Ecto neural progenitor cell (in vitro differentiated cells): ENCODE results near the gene FOXP4.
A peak's percentile ranks its signal among the peaks of the same experiment; 100 is the strongest.

Experiments
- DNase-seq: peaks from one replicate; pipeline ENCODE4 v3.0.0-alpha.2; 2018; ENCODE audit warnings: low spot score

Gene FOXP4

GRCh38 chr6:41626022-41626421 lies 79.8 kb downstream of the FOXP4 start:
- no peak for DNase-seq

- no peak for DNase-seq
These were observed 80.7 kb downstream of the FOXP4 start for GRCh38 chr6:41626917-41627316.

- DNase-seq = no peak
These were observed 82.9 kb downstream of the FOXP4 start for GRCh38 chr6:41629128-41629527.

- DNase-seq = no peak
These were observed 83.9 kb downstream of the FOXP4 start for GRCh38 chr6:41630069-41630468.

GRCh38 chr6:41630946-41631345 lies 84.8 kb downstream of the FOXP4 start:
- no peak for DNase-seq

- DNase-seq = no peak
These were observed 87.0 kb downstream of the FOXP4 start for GRCh38 chr6:41633056-41633634.

- no peak for DNase-seq
These were observed 88.5 kb downstream of the FOXP4 start for GRCh38 chr6:41634657-41635056.

- DNase-seq = no peak
These were observed 89.2 kb downstream of the FOXP4 start for GRCh38 chr6:41635365-41635764.

- no peak for DNase-seq
These were observed 90.6 kb downstream of the FOXP4 start for GRCh38 chr6:41636833-41637193.

GRCh38 chr6:41637194-41638001 lies 91.2 kb downstream of the FOXP4 start:
- DNase-seq = peak; percentile 74

- peak; percentile 77 for DNase-seq
These were observed 92.1 kb downstream of the FOXP4 start, which contains the start of gene MDFI for GRCh38 chr6:41638002-41638934. MDFI (plus strand) TSS chr6:41638468; CDS start chr6:41638750, 282 bp downstream.

GRCh38 chr6:41638935-41639808 lies 93.0 kb downstream of the FOXP4 start:
- peak; percentile 75 for DNase-seq

GRCh38 chr6:41639809-41640371 lies 93.7 kb downstream of the FOXP4 start:
- DNase-seq = no peak

- no peak for DNase-seq
These were observed 94.2 kb downstream of the FOXP4 start for GRCh38 chr6:41640426-41640825.

GRCh38 chr6:41641352-41641925 lies 95.3 kb downstream of the FOXP4 start:
- no peak for DNase-seq

GRCh38 chr6:41642090-41642959 lies 96.1 kb downstream of the FOXP4 start:
- no peak for DNase-seq

GRCh38 chr6:41642960-41643898 lies 97.0 kb downstream of the FOXP4 start:
- no peak for DNase-seq

- no peak for DNase-seq
These were observed 97.7 kb downstream of the FOXP4 start for GRCh38 chr6:41643899-41644269.
